ENCODE measurements around the gene ZNF280B. TPM values are rescaled to one million over a fixed set of nuclear protein-coding genes. Genes with fewer than 3 reads are reported as not detected.
"Not testable (repeated sequence)": the region's sequence is repeated elsewhere in the genome, so short reads cannot be mapped to it uniquely, and the experiment has no call there.

Gene ZNF280B
- total RNA-seq, 4 donors from 2014 or later, result under 0.01 to 3.8 (median 0.88) TPM; not detected in 1

GRCh38 chr22:22534604-22535415 is 26.3 kb upstream of the ZNF280B start:
- Histone ChIP-seq H3K9me3 (no peaks in the 10 kb centered on the region), H3K27me3 (no peaks in the 10 kb centered on the region), H3K27ac (no peak overlapping the region), H3K36me3 (no peaks in the 10 kb centered on the region), H3K4me3 (no peak overlapping the region), H3K4me1 (no peaks in the 10 kb centered on the region)
- intact Hi-C loops (cut with DNase I; ENCODE audit: low total_unique reads), result no loop called here
- TF ChIP-seq CTCF (IDR thresholded peaks at IDR 0.05), result no peak
- TF ChIP-seq POLR2A (IDR thresholded peaks at IDR 0.05), result no peak
- no peak for DNase-seq

- TF ChIP-seq CTCF (IDR thresholded peaks at IDR 0.05), result no peak
- no peak for TF ChIP-seq POLR2A (IDR thresholded peaks at IDR 0.05)
- intact Hi-C loops (cut with DNase I; ENCODE audit: low total_unique reads), result no loop called here
- no peak overlapping the region for H3K27ac ChIP-seq
- H3K27me3 ChIP-seq, result no peaks in the 10 kb centered on the region
- H3K4me3 ChIP-seq, result no peak overlapping the region
- H3K9me3 ChIP-seq, result no peaks in the 10 kb centered on the region
- no peaks in the 10 kb centered on the region for H3K4me1 ChIP-seq
- no peak for DNase-seq
- no peaks in the 10 kb centered on the region for H3K36me3 ChIP-seq
Observed at GRCh38 chr22:22533863-22534262, 25.3 kb upstream of the ZNF280B start.

- Histone ChIP-seq H3K4me1 (no peaks in the 10 kb centered on the region), H3K4me3 (no peak overlapping the region), H3K27me3 (no peaks in the 10 kb centered on the region), H3K27ac (no peak overlapping the region), H3K9me3 (no peaks in the 10 kb centered on the region), H3K36me3 (no peaks in the 10 kb centered on the region)
- intact Hi-C loops (cut with DNase I; ENCODE audit: low total_unique reads), result no loop called here
- TF ChIP-seq POLR2A (IDR thresholded peaks at IDR 0.05) (no peak), CTCF (IDR thresholded peaks at IDR 0.05) (no peak)
- DNase-seq, result no peak
Observed at GRCh38 chr22:22533417-22533816, 24.9 kb upstream of the ZNF280B start.

GRCh38 chr22:22532547-22533071 is 24.1 kb upstream of the ZNF280B start:
- H3K27me3 ChIP-seq; H3K4me3 ChIP-seq; H3K27ac ChIP-seq; DNase-seq; intact Hi-C loops (cut with DNase I; ENCODE audit: low total_unique reads); H3K9me3 ChIP-seq; H3K4me1 ChIP-seq; H3K36me3 ChIP-seq: not testable (repeated sequence)

GRCh38 chr22:22531770-22532546 is 23.4 kb upstream of the ZNF280B start:
- intact Hi-C loops (cut with DNase I; ENCODE audit: low total_unique reads), result no loop called here
- TF ChIP-seq CTCF (IDR thresholded peaks at IDR 0.05) (no peak), POLR2A (IDR thresholded peaks at IDR 0.05) (no peak)
- H3K36me3 ChIP-seq, result no peaks in the 10 kb centered on the region

More at GRCh38 chr22:22531770-22532546, 23.4 kb upstream of the ZNF280B start:
- no peak overlapping the region for H3K27ac ChIP-seq
- no peak overlapping the region for H3K4me3 ChIP-seq
- no peaks in the 10 kb centered on the region for H3K4me1 ChIP-seq
- H3K9me3 ChIP-seq, result no peaks in the 10 kb centered on the region
- no peak for DNase-seq
- H3K27me3 ChIP-seq, result no peaks in the 10 kb centered on the region

All from uterus (tissue), 4 donors.